HG02981 (cell line): Measurements from ENCODE around the gene RUVBL2.
A peak's percentile ranks its signal among the peaks of the same experiment; 100 is the strongest.

Experiments
- ATAC-seq: cut with Tn5 transposase; IDR thresholded peaks from one replicate; pipeline ENCODE4 v1.9.1; 2021; ENCODE audit warnings: mild to moderate bottlenecking, moderate library complexity; ENCODE audit not compliant: unreplicated experiment

The RUVBL2 gene

GRCh38 chr19:48963371-48964204, 30.1 kb upstream of the RUVBL2 start:
- peak; percentile 27 for ATAC-seq

- ATAC-seq, result no peak
Measured at GRCh38 chr19:48964205-48965039, 29.3 kb upstream of the RUVBL2 start.

GRCh38 chr19:48965040-48965805, 28.5 kb upstream of the RUVBL2 start, which contains the start of gene FTL:
Gene FTL (plus strand): TSS chr19:48965309. CDS start chr19:48965508, 199 bp downstream.
- ATAC-seq, result peak; percentile 51

- no peak for ATAC-seq
Measured at GRCh38 chr19:48965806-48966540, 27.7 kb upstream of the RUVBL2 start.

- ATAC-seq, result no peak
Measured at GRCh38 chr19:48966541-48967345, 26.9 kb upstream of the RUVBL2 start.

GRCh38 chr19:48967346-48968178, 26.1 kb upstream of the RUVBL2 start:
- no peak for ATAC-seq

- no peak for ATAC-seq
Measured at GRCh38 chr19:48968179-48968661, 25.5 kb upstream of the RUVBL2 start.

- ATAC-seq, result no peak
Measured at GRCh38 chr19:48968813-48969218, 24.9 kb upstream of the RUVBL2 start.

- ATAC-seq, result no peak
Measured at GRCh38 chr19:48969276-48970138, 24.2 kb upstream of the RUVBL2 start.

- no peak for ATAC-seq
Measured at GRCh38 chr19:48970139-48970766, 23.4 kb upstream of the RUVBL2 start.

- ATAC-seq, result no peak
Measured at GRCh38 chr19:48970923-48971395, 22.7 kb upstream of the RUVBL2 start.

- ATAC-seq, result no peak
Measured at GRCh38 chr19:48975947-48976847, 17.5 kb upstream of the RUVBL2 start.

GRCh38 chr19:48977061-48977460, 16.6 kb upstream of the RUVBL2 start:
- no peak for ATAC-seq

GRCh38 chr19:48982280-48982679, 11.4 kb upstream of the RUVBL2 start:
- ATAC-seq, result no peak

GRCh38 chr19:48985711-48986110, 8.0 kb upstream of the RUVBL2 start:
- no peak for ATAC-seq

GRCh38 chr19:48986211-48986610, 7.5 kb upstream of the RUVBL2 start:
- no peak for ATAC-seq
